Measurements from ENCODE around the gene HOXA10.

Gene HOXA10

GRCh38 chr7:27202862-27203134, 28.7 kb upstream of the HOXA10 start:
- no peak overlapping the region for H2AFZ ChIP-seq (ENCODE audit: low read length)
- no peaks in the 10 kb centered on the region for H3K79me2 ChIP-seq (ENCODE audit: low read length)
- no peak overlapping the region for H3K27ac ChIP-seq (ENCODE audit: low read length)
- H3K4me2 ChIP-seq (ENCODE audit: low read depth, low read length): no peak overlapping the region
- H3F3A ChIP-seq (ENCODE audit: insufficient read depth, low read length): no peaks in the 10 kb centered on the region
- TF ChIP-seq CTCF (IDR thresholded peaks at IDR 0.05; ENCODE audit: low read length): no peak
- TF ChIP-seq EZH2phosphoT487 (IDR thresholded peaks at IDR 0.05; ENCODE audit: low read length): no peak
- TF ChIP-seq EZH2 (optimal IDR thresholded peaks at IDR 0.05; ENCODE audit: low read depth, low read length): no peak
- H3K9ac ChIP-seq (ENCODE audit: low read length): no peak overlapping the region
- DNase-seq: no peak
- no peaks in the 10 kb centered on the region for H3K4me1 ChIP-seq (ENCODE audit: low read length)
- H3K9me3 ChIP-seq (replicated peaks; ENCODE audit: insufficient read depth, low read length): no peaks in the 10 kb centered on the region
- peaks cover 71% of the 10 kb centered on the region for H3K27me3 ChIP-seq (replicated peaks; ENCODE audit: insufficient read depth, low read length)
- no peaks in the 10 kb centered on the region for H4K20me1 ChIP-seq (ENCODE audit: insufficient read depth, low read length)
- no peaks in the 10 kb centered on the region for H3K36me3 ChIP-seq (replicated peaks; ENCODE audit: insufficient read depth, low read length)
- H3K9me2 ChIP-seq (replicated peaks; ENCODE audit: insufficient read depth, low read length): no peaks in the 10 kb centered on the region
- no peak overlapping the region for H3K4me3 ChIP-seq (ENCODE audit: low read length)

DNA sequence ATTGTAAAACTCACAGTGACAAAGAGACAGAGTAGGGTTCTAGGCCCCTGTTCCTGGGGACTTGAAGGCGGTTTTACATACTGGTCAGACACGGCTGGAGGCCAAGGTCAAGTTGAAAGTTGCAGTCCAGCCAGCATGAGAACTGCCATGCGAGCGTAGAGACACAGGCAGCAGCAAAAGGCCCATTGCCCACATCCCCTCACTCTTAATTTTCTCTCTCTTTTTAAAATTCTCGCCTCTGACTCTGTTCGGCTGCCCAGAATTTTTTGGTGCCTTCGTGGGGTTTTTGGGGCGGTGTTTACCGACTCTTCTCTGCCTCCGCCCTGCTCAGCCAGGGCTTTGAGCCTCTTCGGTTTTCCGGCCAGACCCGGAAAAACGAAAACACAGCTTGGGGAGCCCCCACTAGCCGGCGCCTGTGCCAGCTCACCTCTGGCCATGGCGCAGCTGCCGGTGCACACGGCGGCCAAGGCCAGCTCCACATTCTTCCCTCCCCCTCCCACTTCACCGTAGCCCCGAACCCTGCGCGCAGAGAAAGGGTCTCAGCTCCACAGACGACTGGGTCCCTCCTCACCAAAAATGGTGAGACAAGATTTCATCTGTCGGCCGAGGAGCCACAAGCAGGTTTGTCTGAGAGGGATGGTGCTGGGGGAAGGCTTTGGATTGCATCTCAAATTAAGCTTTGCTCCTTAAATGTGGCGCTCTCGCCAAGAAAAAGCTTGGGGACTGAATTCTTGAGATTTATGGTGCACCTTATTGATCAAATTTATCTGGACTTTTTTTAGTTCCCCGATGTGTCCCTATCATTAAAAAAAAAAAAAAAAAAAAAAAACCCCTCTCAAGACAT, 28.1 kb upstream of the HOXA10 start:
- Histone ChIP-seq H3K4me2 (ENCODE audit: low read depth, low read length) (no peak overlapping the region), H2AFZ (ENCODE audit: low read length) (no peak overlapping the region), H3K27ac (ENCODE audit: low read length) (no peak overlapping the region)

GRCh38 chr7:27201580-27202017, 27.5 kb upstream of the HOXA10 start:
- no peak overlapping the region for H3K4me2 ChIP-seq (ENCODE audit: low read depth, low read length)
- no peak overlapping the region for H3K9ac ChIP-seq (ENCODE audit: low read length)
- no peak overlapping the region for H2AFZ ChIP-seq (ENCODE audit: low read length)

More for the DNA sequence above, 28.1 kb upstream of the HOXA10 start:
- H3K9me3 ChIP-seq (replicated peaks; ENCODE audit: insufficient read depth, low read length): no peaks in the 10 kb centered on the region
- TF ChIP-seq CTCF (IDR thresholded peaks at IDR 0.05; ENCODE audit: low read length): no peak
- no peak for TF ChIP-seq EZH2 (optimal IDR thresholded peaks at IDR 0.05; ENCODE audit: low read depth, low read length)
- H3K79me2 ChIP-seq (ENCODE audit: low read length): no peaks in the 10 kb centered on the region
- H3K36me3 ChIP-seq (replicated peaks; ENCODE audit: insufficient read depth, low read length): no peaks in the 10 kb centered on the region
- H3K4me3 ChIP-seq (ENCODE audit: low read length): no peak overlapping the region
- DNase-seq: no peak
- no peak overlapping the region for H3K9ac ChIP-seq (ENCODE audit: low read length)
- H3K4me1 ChIP-seq (ENCODE audit: low read length): no peaks in the 10 kb centered on the region
- 0 out of 2 replicates have a peak, but pooled peaks cover 3% of the 10 kb centered on the region for H4K20me1 ChIP-seq (ENCODE audit: insufficient read depth, low read length)
- peaks cover 76% of the 10 kb centered on the region for H3K27me3 ChIP-seq (replicated peaks; ENCODE audit: insufficient read depth, low read length)
- no peaks in the 10 kb centered on the region for H3F3A ChIP-seq (ENCODE audit: insufficient read depth, low read length)
- H3K9me2 ChIP-seq (replicated peaks; ENCODE audit: insufficient read depth, low read length): no peaks in the 10 kb centered on the region

More at GRCh38 chr7:27201580-27202017, 27.5 kb upstream of the HOXA10 start:
- Histone ChIP-seq H3K9me3 (replicated peaks; ENCODE audit: insufficient read depth, low read length) (no peaks in the 10 kb centered on the region), H4K20me1 (ENCODE audit: insufficient read depth, low read length) (0 out of 2 replicates have a peak, but pooled peaks cover 3% of the 10 kb centered on the region), H3F3A (ENCODE audit: insufficient read depth, low read length) (no peaks in the 10 kb centered on the region), H3K27ac (ENCODE audit: low read length) (no peak overlapping the region), H3K4me3 (ENCODE audit: low read length) (no peak overlapping the region), H3K4me1 (ENCODE audit: low read length) (no peaks in the 10 kb centered on the region), H3K36me3 (replicated peaks; ENCODE audit: insufficient read depth, low read length) (no peaks in the 10 kb centered on the region), H3K79me2 (ENCODE audit: low read length) (no peaks in the 10 kb centered on the region), H3K9me2 (replicated peaks; ENCODE audit: insufficient read depth, low read length) (no peaks in the 10 kb centered on the region), H3K27me3 (replicated peaks; ENCODE audit: insufficient read depth, low read length) (peaks cover 83% of the 10 kb centered on the region)
- no peak for TF ChIP-seq EZH2phosphoT487 (IDR thresholded peaks at IDR 0.05; ENCODE audit: low read length)
- no peak for TF ChIP-seq EZH2 (optimal IDR thresholded peaks at IDR 0.05; ENCODE audit: low read depth, low read length)
- no peak for TF ChIP-seq CTCF (IDR thresholded peaks at IDR 0.05; ENCODE audit: low read length)
- no peak for DNase-seq

Measured in MM.1S (cell line).